Neural cell (in vitro differentiated cells): ENCODE measurements around the gene IPO9.

Experiments
- SMC3 ChIP-seq: fragments of 450-650 bp; conservative IDR thresholded peaks from 2 replicates; pipeline ENCODE4 v1.6.1; 2014; ENCODE audit warnings: antibody characterized with exemption, mild to moderate bottlenecking, moderate library complexity; ENCODE audit not compliant: poor library complexity
- TF ChIP-seq, protein P1 (sequence below): fragments of 450-650 bp; IDR thresholded peaks from 2 replicates; pipeline ENCODE4 v1.5.1; 2014; ENCODE audit warnings: antibody characterized with exemption, mild to moderate bottlenecking, moderate library complexity; ENCODE audit not compliant: poor library complexity, severe bottlenecking

GRCh38 chr1:201781437-201781836, 47.5 kb upstream of the IPO9 start:
- TF ChIP-seq, protein P1, sequence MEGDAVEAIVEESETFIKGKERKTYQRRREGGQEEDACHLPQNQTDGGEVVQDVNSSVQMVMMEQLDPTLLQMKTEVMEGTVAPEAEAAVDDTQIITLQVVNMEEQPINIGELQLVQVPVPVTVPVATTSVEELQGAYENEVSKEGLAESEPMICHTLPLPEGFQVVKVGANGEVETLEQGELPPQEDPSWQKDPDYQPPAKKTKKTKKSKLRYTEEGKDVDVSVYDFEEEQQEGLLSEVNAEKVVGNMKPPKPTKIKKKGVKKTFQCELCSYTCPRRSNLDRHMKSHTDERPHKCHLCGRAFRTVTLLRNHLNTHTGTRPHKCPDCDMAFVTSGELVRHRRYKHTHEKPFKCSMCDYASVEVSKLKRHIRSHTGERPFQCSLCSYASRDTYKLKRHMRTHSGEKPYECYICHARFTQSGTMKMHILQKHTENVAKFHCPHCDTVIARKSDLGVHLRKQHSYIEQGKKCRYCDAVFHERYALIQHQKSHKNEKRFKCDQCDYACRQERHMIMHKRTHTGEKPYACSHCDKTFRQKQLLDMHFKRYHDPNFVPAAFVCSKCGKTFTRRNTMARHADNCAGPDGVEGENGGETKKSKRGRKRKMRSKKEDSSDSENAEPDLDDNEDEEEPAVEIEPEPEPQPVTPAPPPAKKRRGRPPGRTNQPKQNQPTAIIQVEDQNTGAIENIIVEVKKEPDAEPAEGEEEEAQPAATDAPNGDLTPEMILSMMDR = no peak
- TF ChIP-seq SMC3 = no peak
